HG03025 (cell line): Measurements from ENCODE around the gene USP24.

Experiments used
- ATAC-seq: cut with Tn5 transposase; IDR thresholded peaks from one replicate; pipeline ENCODE4 v1.9.1; 2021; ENCODE audit warnings: mild to moderate bottlenecking, moderate library complexity; ENCODE audit not compliant: unreplicated experiment, low FRiP score

USP24 gene, protein sequence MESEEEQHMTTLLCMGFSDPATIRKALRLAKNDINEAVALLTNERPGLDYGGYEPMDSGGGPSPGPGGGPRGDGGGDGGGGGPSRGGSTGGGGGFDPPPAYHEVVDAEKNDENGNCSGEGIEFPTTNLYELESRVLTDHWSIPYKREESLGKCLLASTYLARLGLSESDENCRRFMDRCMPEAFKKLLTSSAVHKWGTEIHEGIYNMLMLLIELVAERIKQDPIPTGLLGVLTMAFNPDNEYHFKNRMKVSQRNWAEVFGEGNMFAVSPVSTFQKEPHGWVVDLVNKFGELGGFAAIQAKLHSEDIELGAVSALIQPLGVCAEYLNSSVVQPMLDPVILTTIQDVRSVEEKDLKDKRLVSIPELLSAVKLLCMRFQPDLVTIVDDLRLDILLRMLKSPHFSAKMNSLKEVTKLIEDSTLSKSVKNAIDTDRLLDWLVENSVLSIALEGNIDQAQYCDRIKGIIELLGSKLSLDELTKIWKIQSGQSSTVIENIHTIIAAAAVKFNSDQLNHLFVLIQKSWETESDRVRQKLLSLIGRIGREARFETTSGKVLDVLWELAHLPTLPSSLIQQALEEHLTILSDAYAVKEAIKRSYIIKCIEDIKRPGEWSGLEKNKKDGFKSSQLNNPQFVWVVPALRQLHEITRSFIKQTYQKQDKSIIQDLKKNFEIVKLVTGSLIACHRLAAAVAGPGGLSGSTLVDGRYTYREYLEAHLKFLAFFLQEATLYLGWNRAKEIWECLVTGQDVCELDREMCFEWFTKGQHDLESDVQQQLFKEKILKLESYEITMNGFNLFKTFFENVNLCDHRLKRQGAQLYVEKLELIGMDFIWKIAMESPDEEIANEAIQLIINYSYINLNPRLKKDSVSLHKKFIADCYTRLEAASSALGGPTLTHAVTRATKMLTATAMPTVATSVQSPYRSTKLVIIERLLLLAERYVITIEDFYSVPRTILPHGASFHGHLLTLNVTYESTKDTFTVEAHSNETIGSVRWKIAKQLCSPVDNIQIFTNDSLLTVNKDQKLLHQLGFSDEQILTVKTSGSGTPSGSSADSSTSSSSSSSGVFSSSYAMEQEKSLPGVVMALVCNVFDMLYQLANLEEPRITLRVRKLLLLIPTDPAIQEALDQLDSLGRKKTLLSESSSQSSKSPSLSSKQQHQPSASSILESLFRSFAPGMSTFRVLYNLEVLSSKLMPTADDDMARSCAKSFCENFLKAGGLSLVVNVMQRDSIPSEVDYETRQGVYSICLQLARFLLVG (N-terminal part only)

DNA sequence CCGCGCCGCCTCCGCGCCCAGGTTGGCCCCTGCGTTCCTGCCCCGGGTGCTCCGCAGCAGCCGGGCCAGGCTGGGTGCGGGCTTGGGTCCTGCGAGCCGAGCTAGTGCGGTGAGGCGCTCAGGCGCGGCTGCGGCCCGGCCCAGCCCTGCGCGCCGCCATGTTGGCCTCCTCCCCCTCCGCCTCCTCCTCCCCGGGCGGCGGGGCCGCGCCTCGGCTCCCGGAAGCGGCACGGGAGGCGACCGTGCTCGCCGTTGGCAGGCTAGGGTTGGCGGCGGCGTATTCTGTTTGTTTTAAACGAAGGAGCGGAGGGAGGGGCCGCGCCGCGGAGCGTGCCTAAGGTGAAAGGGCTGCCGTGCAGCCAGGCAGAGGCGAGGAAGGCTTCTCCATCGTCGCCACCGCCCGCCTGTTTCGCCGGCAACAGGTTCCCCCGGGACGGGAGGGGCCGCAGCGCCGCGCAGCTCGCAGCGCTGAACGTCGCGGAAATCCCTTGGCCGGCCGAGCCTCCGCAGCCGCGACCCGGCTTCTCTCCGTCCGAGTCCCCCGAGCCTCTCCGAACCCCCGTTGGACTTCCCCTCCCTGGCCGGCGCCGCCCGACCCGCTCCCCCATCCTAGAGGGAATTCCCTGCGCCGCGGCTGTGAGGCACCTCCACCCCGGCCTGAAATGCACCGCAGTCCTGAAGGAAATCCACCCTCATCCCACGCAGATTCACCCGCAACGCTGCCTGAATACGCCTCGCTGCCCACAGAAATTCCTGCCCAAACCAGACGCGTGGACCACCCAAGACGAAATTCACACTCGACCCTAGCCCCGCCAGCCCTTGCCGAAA lies at the start of gene USP24:
Gene USP24, minus strand, starts transcription at position 171 of the 828 bp plus-strand sequence. CDS start 251 bp downstream, outside the sequence.
- ATAC-seq = peak; percentile 71

DNA sequence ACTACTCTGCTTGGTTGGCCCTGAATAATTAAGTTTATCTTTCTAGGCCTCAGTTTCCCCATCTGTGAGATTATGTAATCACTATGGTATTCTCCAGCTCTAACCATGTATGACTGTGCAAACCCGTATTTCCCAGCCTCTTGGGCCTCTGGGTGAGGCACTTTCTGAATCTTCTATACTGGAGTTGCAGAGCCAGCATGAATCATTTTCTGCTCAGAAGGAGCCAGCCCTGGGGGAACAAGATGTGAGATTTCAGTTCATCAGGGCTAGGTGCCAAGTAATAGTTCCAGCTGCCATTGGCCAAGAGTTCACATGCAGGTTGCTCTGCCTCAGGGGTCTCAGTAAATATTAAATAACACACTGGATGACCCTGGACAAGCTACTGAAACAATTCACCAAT lies 47.7 kb upstream of the USP24 start:
- ATAC-seq = no peak

DNA sequence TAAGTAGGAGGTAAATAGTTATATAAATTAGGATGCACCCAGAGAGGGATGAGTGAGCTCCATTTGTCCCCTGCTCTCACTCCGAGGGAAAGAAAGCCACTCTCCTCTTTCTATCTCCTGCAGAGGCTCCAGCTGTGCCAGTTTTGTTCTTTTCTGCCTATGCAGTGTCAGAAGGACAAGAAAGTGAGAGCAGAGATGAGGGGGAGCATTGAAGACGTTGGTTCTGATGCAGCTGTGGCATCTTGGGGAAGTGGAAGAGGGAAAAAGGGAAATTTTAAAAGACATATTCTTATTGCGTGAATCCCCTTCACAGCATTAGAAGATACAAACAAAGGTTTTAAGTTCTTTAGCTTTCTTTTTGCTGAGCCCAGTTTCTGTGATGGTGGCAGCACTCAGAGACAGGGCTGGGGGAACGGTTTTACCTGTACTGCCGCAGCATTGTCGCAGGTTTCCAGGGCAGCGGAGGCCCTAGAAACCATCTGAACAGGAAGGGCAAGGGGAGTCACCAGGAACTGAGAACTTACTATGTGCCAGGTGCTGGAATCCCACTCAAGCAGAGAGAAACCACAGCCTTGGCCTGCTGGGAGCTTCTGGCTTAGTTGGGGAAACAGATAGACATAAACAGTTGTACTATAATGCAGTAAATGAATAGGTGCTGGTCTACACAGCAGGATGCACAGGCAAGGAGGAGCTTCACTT lies 44.9 kb upstream of the USP24 start:
- ATAC-seq = no peak

DNA sequence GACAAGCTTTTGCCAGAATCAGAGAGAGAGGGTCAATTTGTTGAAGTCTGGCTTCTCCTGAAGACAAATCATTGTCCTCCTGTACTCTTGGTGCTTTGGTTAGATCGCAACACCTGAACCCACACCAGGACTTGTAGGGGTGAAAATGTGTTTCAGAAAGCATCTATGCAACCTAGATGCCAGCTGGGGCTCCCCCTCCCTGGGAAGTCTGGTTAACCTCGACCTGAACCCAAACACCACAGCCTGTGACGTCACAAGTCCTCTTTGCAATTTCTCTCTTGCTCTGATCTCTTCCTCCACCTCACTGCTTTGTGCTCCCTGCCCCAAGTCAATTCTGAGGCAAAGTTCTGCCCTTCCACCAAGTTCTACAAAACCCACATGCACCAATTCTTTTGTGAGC lies 42.8 kb upstream of the USP24 start:
- ATAC-seq = peak; percentile 44

DNA sequence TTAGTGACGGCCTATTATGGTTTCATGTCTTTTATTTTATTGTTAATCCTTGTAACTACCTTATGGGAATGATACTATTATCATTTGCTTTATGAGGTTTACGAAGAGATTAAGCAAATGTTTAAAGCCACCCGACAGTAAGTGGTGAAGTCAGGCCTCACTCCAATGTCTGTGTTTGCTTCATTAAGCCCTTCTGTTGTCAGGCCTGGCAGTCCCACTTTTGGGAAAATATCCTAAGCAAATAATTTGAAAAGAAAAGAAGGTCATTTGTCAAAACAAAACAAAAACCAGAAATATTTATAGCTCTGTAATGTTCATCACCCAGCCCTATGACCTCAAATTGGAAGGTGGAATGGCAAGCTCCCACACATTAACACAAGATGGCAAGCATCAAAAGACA lies 40.7 kb upstream of the USP24 start:
- no peak for ATAC-seq

DNA sequence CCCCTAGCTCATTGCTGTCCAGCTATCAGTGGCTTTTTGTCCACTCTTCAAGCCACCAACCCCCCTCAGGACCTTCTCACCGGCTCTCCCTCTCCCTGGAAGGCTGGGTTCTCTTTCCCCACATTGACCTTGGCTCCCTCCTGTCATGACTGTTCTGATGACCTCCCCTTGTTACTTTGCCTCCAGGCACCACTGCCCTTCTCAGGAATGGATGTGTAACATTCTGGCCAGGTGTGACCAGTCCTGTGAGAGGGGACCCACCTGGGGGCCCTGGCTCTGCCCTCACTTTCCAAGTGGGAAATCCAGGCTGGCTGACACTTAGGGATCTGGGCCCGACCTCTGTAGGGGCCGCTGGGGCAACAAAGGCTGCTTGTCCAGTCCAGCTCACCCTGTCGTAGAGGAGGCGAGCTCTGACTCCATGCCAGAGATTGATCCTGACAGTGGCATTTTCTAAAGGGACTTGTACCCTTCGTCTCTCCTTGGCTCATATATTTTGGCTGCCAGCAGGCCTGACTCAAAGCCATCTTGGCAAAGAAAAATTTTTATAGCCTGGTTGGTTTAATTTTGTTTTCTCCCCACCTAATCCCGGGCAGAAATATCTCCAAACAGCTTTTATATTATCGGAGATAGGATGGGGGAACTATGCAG lies 37.9 kb upstream of the USP24 start:
- no peak for ATAC-seq

DNA sequence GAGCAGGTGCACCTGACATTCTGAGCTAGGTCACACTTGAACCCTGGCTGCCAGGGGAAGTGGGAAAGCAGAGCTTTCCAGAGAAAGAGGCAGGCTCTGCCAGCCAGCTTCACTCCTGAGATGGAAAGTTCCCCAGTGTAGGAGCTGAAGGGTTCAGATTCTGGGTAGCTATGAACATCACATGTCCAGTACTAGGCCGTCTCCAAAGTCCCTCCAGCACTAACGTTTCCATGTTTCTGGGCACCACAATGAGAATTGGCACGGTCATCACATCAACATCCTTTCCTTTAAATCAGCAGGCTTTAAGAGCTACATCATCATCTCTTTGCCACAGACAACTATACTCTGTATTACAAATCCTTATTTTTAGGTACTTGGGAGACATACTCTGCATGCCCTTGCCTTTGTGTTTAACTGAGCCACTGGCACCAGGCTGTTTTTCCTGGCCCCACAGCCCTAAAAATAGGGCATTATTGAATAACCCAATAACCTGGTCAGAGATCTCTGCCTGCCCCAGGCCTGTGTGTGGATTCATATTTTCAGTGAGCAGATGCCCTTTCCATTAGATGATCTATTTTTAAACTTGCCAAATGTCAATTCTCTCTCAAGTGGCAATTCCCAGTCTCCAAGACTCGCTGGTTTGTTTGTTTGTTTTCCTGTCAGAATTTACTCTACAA lies 35.4 kb upstream of the USP24 start:
- no peak for ATAC-seq

DNA sequence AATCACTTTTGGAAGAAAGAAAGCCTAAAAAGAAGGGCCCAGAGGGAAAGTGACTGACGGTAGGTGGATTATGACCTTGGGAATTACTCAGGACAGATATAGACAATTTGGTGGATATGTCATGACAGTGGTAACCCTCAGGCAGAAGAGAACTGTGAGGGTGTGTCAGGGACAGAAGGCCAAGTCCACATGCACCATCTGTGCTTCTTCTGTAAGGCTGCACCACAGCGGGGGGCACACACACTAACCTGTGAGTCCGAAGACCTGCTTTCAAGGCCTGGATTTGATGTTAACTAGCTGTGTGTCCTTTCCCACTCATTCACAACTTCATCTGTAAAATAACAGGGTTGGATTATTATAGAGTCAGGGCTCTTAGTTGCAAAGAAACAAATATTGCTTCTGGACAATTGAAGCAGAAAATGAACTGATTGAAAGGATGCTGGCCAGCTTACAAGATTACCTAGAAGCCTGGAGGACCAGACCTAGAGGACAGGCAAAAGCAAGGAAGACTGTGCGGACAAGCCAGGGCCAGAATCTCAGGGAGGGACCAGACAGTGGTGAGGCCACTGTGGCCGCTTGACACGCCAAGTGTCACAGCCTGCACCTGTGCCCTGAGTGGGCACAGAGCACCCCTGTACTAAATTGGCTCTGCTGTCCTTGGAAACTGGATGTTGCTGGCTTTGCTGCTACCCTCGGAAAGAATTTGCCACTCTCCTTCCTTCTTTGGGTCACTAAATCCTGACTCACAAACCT lies 34.7 kb upstream of the USP24 start:
- no peak for ATAC-seq

DNA sequence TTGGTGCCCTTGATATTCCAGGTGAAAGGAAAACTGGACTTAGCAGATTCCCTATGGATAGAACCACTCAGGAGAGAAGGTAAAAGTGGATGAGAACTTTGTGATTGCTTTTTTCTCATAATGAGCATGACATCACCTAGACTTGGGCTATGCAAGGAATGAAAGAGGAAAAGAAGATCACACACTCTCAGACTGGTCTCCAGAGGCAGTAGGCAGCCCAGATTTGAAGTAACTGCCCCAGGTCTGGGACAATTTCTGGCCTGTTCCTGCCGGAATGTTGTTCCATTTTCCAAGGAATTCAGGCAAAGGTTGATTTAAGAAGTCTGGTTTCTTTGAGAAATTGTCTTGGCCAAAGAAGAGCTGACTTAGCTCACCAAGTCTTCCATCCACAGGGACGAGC lies 31.7 kb upstream of the USP24 start:
- no peak for ATAC-seq

DNA sequence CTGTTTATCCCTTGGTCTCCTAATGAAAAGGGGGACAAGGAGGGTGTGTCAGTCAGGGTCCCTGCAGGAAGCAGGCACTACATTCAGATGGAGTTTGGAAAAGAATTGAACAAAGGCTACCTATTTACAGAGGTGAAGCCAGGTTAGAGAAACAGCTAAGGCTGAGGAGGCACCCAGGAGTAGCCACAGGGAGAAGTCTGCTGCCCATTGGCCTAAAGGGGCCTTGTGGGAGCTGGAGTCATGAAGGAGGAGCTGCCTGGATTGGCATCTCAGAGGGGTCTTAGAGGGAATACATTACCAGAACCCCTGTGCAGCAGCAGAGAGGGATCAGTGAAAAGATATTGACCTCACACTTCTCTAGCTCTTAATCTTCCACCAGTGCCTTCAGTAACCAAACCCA lies 31.2 kb upstream of the USP24 start:
- ATAC-seq = no peak

DNA sequence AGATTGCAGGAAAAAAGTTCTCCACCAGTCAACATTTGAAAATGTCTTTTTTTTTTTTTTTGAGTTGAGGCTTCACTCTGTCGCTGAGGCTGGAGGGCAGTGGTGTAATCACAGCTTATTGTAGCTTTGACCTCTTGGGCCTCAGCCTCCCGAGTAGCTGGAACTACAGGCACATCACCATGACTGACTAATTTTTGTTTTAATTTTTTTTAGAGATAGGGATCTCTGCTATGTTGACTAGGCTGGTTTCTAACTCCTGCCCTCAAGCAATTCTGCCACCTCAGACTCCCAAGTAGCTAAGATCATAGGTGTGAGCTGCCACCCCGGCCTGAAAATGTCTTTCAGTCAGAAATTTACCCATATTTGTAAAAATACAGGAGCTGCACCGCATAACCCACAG lies 30.6 kb upstream of the USP24 start:
- ATAC-seq = no peak

DNA sequence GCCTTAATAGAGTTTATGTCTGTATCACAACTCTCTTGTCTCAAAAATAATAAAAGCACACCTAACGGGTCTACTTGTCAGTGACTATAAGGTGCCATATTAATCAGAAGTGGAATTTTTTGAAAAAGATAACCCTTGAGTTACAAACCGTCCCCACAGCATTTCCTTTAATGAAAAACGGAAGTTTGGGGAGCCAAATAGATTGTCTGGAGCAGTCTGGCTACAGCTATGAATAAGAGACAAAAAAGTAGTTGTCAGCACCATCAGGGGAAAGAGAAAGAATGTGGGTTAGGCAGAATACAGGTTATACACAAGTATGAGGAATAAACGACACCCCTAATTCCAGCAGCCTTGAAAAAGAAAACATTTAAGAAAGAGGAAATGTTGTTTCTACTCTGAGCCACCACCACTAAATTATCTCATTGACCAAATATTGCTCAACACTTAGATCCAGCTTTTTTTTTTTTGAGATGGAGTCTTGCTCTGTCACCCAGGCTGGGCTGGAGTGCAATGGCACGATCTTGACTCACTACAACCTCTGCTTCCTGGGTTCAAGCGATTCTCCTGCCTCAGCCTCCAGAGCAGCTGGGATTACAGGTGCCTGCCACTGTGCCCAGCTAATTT lies 29.4 kb upstream of the USP24 start:
- ATAC-seq = no peak

DNA sequence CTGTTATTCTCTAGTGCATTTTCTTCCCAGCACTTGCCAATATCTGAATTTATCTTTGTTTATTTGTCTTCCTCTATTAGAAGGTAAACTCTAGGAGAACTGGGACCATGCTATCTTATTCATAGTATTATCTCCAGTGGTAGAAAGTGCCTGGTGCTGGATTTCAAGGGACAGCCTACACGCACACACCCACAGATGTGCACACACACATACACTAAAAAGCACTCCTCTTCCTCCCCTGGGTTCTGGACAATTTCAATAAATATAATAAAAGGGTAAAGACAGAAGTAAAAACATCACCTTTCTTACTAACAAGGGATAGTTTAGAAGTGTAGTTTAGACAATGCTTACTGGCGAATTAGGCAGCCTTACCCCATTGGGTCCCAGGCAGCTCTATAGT lies 28.5 kb upstream of the USP24 start:
- no peak for ATAC-seq

DNA sequence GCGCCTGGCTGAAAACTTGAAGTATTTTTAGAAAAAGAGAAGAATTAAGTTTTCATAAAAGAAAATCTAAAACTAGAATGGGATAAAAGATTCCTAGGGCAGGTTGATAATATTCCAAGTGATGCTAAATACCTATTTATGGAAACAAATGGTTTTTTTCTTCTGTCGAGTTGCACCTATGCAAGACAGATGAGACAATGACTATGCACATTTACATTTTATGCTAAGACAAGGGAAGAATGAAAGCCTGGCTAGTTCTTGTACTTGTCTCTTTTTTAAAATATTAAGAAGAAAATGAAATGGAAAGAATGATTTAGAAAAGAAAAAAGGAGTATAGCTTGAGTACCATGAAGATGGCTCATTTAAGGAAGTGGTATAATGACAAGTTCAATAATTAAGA lies 24.4 kb upstream of the USP24 start:
- ATAC-seq = no peak

DNA sequence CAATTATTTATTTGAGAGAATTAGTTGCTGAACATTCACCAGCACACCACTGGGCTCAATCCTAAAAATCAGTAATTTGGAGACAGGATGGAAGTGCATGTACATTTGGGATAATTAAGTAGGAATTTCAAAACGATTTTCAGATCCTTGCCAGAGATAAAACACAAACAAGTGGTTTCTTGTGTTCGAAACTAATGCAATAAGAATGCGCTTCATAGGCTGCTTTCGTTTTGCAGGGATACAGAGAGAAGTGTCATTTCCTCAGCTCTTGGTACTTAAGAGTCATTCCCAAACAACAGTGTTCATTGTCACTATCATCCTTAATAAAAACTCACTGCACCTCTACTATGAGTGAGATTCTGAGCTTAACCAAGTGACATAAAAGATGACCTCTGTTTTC lies 20.6 kb upstream of the USP24 start:
- ATAC-seq = no peak

DNA sequence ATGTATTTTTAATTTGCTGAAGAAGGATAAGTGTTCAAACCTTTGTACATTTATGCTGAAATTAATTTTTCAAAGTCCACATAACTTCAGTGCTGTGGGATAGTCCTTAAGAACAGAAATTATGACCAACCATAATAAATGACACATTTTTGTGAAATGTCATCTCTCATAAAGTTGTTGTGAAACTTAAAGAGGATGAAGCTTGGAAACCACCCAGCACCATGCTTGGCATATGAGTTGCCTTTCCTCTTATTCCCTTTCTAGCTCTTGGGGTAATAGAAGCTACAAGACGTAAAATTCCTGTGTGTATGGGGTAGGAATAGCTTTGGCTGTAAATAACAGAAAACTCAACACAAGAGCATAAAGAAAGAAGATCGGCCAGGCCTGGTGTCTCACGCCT lies 18.9 kb upstream of the USP24 start:
- no peak for ATAC-seq

DNA sequence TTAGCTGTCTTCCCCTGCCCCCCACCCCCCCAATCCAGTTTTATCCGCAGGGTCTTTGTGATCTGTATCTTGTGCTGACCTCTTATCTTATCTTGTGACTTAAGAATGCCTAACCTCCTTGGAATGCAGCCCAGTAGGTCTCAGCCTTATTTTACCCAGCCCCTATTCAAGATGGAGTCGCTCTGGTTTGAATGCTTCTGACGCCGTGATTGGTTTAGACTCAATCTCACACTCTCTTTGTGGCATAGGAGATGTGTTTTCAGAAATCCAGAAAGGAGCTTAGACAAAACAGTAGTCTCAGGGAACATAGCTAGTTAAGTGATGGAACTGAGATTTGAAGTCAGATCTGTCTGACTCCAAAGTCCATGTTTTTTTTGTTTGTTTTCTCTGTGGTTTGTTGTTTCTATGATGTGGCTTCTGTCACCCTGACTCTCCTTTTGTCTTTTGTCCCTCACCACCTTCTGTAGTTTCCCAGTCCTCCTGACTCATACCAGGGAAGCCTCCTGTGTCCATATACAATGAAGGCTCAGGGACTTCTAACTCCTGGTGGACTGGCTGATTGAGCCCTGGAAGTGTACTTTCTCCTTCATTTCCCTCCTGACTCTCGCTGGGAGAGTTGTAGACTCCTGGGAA lies 18.1 kb upstream of the USP24 start:
- ATAC-seq = no peak
